H54 (cell line): ENCODE measurements around the gene MTAP.

Experiments used
- DNase-seq: peaks from one replicate; pipeline ENCODE4 v3.0.0; 2011; ENCODE audit warnings: low spot score, mixed read lengths; ENCODE audit not compliant: insufficient read length
- FAIRE-seq: peaks from 3 replicates; lab custom pipeline; 2011; peaks lifted over from hg19 to GRCh38; lab: Jason Lieb, UNC
- POLR2A ChIP-seq: IDR thresholded peaks from 2 replicates; pipeline ENCODE4 v1.6.1; 2011; ENCODE audit warnings: low read depth, mild to moderate bottlenecking, low read length

The MTAP gene

GRCh38 chr9:21969011-21969940 lies 166.8 kb downstream of the MTAP start:
- FAIRE-seq (no peak), DNase-seq (no peak)
- no peak for TF ChIP-seq POLR2A

GRCh38 chr9:21969951-21970799 lies 167.7 kb downstream of the MTAP start:
- TF ChIP-seq POLR2A, result no peak
- FAIRE-seq (no peak), DNase-seq (no peak)

- DNase-seq, result no peak
- FAIRE-seq, result no peak
- TF ChIP-seq POLR2A, result no peak
Observed at GRCh38 chr9:21970800-21971640, 168.6 kb downstream of the MTAP start.

- no peak for DNase-seq
- no peak for TF ChIP-seq POLR2A
- FAIRE-seq, result no peak
Observed at GRCh38 chr9:21972361-21972760, 169.9 kb downstream of the MTAP start.

- no peak for TF ChIP-seq POLR2A
- FAIRE-seq (no peak), DNase-seq (no peak)
Observed at GRCh38 chr9:21974343-21974721, 171.9 kb downstream of the MTAP start.

- TF ChIP-seq POLR2A, result no peak
- no peak for DNase-seq
- FAIRE-seq, result no peak
Observed at GRCh38 chr9:21974722-21975409, 172.4 kb downstream of the MTAP start.

- DNase-seq (no peak), FAIRE-seq (no peak)
- TF ChIP-seq POLR2A, result no peak
Observed at GRCh38 chr9:21976334-21976875, 174.0 kb downstream of the MTAP start.

- no peak for DNase-seq
- TF ChIP-seq POLR2A, result no peak
- no peak for FAIRE-seq
Observed at GRCh38 chr9:21982391-21982790, 180.0 kb downstream of the MTAP start.

- TF ChIP-seq POLR2A, result no peak
- FAIRE-seq (no peak), DNase-seq (no peak)
Observed at GRCh38 chr9:21982861-21983560, 180.6 kb downstream of the MTAP start.

GRCh38 chr9:21983561-21983935 lies 181.1 kb downstream of the MTAP start:
- FAIRE-seq, result no peak

GRCh38 chr9:21984101-21984500 lies 181.7 kb downstream of the MTAP start:
- no peak for TF ChIP-seq POLR2A
- no peak for DNase-seq

More at GRCh38 chr9:21983561-21983935, 181.1 kb downstream of the MTAP start:
- DNase-seq, result no peak
- no peak for TF ChIP-seq POLR2A

GRCh38 chr9:21985964-21986667 lies 183.7 kb downstream of the MTAP start:
- FAIRE-seq (no peak), DNase-seq (no peak)
- TF ChIP-seq POLR2A, result no peak

More at GRCh38 chr9:21984101-21984500, 181.7 kb downstream of the MTAP start:
- FAIRE-seq, result no peak
